Activated T-cell treated with anti-CD3 and anti-CD28 coated beads for 48 hours (primary cell): ENCODE data around the gene JUN.
"Not testable (repeated sequence)": the region's sequence is repeated elsewhere in the genome, so short reads cannot be mapped to it uniquely, and the experiment has no call there.

Source experiments
- DNase-seq: peaks from one replicate; pipeline ENCODE4 v3.0.0-alpha.2; 2020; ENCODE audit warnings: low read depth

Gene JUN

DNA sequence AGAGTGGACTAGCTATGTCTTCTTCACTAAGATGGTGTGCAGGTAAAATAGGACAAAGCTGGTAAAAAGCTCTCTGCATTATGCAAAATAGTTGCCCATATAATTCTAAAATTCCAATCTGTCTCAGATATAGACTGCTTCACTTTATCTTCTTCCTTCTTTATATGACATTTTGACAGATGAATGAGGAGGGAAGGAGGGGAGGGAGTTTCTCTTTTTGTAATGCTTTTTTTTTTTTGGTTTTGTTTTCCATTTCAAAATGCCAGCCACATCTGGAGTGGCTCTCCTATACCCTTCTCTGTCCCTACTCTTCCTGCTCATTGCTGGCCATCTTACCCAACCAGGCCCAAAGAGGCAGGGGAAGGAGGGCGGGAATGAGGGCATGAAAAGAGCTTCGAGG, 24.2 kb upstream of the JUN start:
- DNase-seq = no peak

DNA sequence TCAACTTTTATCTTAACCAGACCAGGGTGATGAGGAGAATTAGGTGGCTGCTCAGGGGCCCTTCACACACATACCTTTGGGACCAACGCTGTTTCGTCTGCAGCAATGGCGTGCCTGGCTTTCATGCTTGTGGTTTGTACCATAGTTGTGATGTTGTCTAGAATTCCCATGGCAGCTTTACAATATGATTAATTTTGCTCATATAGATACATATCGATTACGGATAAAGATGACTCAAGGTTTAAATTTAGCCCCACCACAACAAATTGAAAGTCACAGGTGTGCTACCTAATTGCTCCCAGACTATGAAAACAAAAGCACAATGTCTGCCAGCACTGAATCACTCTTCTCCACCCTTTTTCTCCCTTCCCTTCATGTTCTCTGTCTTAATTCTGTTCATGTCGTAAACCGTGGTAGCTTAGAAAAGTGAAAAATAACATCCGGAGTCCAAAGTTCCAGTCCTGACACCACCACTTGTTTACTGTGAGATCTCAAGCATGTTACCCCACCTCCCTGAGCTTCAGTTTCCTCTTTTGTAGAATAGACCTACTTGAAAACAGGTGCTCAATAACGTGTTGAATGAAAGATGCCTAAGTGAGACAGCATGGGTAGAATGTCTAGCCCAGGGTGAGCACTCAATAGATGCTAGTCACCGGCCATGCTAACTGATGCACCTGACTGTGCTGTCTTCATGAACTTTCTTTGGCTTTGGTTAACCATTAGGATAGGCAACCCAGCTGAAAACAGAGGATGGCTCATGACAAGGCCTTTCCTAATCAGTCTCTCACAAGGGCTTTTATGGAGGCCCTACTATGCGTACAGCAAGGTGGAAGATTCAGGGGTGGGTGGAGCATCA, 22.1 kb upstream of the JUN start:
- DNase-seq = no peak

- DNase-seq = no peak
These were observed 21.2 kb upstream of the JUN start for GRCh38 chr1:58804853-58805565.

- no peak for DNase-seq
These were observed 20.0 kb upstream of the JUN start for GRCh38 chr1:58803858-58804257.

DNA sequence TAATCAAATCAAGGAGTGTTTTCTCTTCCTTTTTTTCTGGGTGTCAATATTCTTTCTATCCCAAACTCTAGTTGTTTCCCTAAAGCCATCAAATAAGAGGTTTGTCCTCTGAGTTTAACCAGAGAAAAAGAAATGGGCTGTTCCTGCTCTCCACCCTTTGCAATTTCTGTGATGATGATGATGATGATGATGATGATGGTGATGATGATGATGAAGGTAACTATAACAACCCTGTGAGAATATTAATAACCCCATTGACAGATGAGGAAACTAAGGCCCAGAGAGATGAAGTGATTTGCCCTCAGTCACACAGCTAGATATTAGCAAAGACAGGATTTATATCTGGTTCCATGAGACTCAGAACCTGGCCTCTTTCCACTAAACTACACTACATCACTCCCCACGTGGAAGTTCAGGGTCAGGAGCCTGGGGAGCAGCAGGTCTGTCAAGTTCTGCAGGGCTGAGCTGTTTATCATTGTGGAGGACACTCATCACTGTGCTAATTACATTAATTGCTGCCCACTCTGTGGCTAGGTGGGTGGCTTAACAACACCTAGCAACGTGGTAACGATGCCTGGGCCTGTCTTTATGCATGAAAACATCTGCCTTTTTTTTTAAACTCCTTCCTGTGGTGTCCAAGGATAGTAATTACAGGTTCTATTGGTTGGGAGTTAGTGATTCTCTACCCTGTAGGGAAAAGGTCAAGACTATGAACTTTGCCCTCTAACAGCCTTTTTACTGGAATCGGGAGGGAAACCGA, 19.0 kb upstream of the JUN start:
- DNase-seq = no peak

- DNase-seq = not testable (repeated sequence)
These were observed 17.4 kb upstream of the JUN start for GRCh38 chr1:58801286-58801685.

DNA sequence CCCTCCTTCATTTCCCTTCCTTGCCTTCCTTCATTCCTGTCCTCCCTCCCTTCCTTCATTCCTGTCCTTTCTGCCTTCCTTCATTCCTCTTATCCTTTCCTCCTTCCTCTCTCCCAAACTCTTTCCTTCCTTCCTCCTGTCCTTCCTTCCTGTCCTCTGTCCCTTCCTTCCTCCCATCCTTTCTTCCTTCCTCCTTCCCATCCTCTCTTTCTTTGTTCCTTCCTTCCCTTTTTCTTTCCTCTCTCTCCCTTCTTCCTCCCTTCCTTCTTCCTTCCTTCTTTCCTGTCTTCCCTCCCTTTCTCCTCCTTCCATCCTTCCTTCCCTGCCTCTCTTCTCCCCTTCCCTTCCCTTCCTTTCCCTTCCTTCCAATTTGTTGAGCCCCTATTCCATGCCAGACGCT, 15.8 kb upstream of the JUN start:
- no peak for DNase-seq

DNA sequence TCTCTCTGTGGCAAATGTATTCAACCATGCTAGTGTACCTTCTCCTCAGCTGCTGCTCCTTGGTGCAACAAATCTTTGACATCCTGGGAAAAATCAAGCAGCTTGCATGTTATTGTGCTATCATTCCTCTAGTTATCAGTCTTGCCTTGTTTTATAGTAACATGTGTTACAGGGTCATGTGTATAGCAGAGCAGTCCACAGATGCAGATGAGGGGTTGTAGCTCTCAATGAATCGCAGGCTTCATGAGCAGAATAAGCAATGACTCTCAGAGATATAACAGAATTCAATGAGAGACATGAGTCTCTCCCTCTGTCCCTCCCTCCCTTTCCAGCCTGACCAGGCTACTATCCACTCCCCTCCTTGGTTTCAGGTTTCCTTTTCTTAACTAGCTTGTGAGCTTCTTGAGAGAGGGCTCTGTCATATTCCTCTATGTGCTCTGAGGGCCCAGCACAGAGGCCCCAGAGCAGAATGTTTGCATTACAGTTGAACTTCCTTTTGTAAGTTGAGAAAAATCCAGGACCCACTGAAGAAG, 15.1 kb upstream of the JUN start:
- DNase-seq = no peak

DNA sequence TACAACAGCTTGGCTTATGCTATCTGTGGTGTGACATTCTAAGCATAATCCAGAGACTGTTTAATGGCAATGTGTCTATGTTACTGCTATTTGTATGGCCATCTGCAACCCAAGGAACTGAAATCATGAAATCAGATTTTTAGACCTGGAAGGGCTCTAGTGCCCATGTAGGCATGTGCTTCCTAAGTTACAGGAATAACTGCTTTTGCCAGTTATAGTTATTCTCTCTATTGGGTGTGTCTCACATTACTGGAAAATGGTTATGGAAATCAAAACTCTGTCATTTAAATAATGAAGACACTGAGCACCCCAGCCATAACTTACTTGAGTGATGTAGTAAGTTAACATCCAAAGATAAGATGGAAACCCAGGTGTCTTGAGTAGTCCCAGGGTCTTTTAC, 12.6 kb upstream of the JUN start:
- no peak for DNase-seq

DNA sequence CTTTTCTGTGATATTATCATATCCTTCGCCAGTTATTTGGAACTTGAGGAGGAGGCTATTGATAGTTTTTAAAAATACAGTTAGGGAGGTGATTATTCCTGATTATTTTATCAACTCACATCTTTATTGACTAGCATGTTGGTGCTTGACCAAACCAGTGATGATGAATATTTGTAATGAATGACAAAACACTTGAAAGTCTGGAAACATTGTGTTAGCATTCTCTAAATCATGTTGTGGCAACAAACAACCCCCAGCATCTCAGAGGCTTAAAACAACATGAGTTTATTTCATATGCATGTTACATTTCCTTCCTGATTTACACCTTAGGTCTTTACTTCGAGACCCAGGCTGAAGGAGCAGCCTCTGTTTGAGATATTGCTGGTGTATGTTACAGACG, 10.7 kb upstream of the JUN start:
- no peak for DNase-seq

DNA sequence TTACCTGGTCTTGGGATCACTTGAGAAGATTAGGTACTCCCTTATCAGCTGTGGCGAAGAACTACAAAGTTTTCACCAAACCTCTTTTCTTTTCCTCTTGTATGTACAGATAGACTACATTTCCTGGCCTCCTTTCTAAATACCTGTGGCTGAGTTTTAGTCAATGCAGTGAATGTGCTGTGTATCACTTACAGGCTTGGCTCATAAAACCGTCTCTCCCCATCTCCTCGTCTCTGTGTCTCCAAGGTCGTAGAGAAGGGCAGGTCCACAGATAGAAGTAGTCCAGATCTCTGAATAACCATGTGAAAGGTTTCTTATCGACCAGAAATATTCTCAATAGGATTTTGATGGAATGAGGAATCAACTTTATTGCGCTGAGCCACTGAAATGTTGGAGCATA, 9.0 kb upstream of the JUN start:
- no peak for DNase-seq

- DNase-seq = no peak
These were observed 7.3 kb upstream of the JUN start for GRCh38 chr1:58791106-58791505.

GRCh38 chr1:58789996-58790660, 6.3 kb upstream of the JUN start:
- no peak for DNase-seq

DNA sequence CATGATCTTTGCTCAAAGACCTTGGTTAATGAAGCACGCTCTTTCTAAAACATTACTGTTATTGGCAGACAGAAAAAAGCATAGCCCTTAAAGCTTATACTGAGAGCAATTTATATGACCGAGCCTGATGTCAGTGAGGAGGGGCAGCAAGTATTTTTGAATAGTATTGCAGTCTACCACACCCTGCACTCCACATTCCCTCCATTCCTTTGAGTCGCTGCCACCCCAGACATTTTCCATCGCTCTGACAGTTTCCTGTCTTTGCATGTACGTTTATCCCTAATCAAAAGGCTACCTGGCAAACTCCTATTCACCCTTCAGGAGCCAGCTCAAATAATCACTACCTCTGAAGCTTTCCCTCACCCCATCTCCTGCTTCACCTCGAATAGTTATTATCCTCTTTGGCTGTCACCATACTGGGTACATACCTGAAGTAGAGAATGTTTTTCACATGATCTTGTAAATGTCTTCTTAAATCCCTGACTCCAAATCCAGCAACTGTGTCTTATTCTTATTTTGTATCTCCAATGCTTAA, 5.5 kb upstream of the JUN start:
- no peak for DNase-seq

- DNase-seq = no peak
These were observed 4.4 kb upstream of the JUN start for GRCh38 chr1:58788259-58788658.

- DNase-seq = no peak
These were observed 3.0 kb upstream of the JUN start for GRCh38 chr1:58786927-58787245.

- no peak for DNase-seq
These were observed 2.5 kb upstream of the JUN start for GRCh38 chr1:58786184-58786926.

- DNase-seq = no peak
These were observed 1.7 kb upstream of the JUN start for GRCh38 chr1:58785442-58786058.

DNA sequence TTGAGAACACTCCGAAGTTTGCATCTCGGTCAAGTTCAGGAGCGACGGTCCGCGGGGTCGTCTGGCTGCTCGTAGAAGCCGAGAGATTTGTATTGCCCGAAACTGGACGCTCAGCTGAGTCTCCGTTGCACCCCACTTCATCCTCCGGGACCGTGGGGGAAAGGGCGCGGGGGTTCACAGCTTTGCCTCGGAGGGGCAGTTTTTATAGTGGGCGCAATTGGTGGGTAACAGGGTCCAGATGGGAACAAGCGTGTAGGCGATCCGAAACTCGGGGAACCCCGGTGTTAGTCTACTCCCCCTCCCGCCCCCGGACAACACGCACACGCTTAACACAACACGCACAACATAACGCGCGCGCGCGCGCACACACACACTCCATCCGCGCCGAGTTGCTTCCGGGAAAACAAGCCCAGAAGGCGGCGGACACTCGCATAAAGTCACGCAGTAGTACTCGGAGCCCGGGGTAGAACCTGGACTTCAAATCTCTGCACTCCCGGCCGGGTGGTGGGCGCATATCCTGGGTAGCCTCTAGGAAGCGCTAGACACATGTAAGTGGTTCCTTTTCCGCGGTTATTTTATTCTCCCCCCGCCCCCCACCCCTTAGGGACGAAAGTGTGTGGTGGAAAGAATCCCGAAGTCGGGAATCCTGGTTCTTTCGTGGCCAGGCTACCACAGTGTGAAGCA, 1.1 kb upstream of the JUN start:
- peak; percentile 59 for DNase-seq
